Measurements from ENCODE around the gene TOB2.

DNA sequence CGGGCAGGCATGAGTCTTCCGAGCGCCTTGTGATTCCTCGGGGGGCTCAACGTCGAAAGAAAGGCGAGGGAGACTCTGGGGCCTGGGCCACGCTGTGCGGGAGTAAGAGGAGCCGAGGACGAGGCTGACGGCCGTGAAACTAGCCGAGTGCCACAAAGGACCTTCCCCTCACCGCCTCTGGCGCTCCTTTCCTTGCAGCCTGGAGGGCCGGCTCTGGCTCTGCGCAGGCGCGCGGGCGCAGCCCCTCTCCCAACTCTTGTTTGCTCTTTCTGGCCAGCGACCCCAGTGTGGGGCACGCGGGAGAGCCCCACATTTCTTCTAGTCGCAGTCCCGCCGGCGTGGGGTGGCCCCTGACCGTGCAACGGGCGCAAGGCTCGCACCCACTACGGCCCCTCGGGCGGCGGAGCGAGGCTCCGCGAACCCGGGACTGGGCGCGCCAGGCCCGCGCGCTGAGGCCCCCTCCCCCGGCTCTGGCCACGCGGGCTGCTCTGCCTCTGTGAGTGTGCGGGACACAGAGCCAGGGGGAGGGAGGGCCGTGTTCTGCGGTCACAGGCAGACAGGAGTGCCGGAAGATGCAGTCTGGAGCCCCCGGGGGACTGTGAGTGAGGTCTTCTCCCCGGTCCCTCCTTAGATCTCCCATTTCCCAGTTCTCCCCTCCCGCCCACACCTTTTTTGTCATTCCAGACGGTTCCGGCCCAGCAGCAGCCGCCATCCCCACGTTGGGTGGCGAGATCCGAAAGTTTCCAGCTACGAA lies 1.0 kb upstream of the TOB2 start:
- TF ChIP-seq POLR2AphosphoS5 (IDR thresholded peaks at IDR 0.05; ENCODE audit: borderline replicate concordance, low read depth, low read length), result no peak; the same call in 1 of the 2 replicates
- TF ChIP-seq EZH2 (IDR thresholded peaks at IDR 0.05), result no peak
- no peak for TF ChIP-seq FOXP2 (optimal IDR thresholded peaks at IDR 0.05; ENCODE audit: control extremely low read depth, extremely low read length, insufficient read depth)

All from SK-N-MC (cell line).